Measurements from ENCODE around the gene WASF3.

Gene WASF3

GRCh38 chr13:26513931-26514330 is 43.6 kb upstream of the WASF3 start:
- Histone ChIP-seq H3K79me2 (ENCODE audit: insufficient read depth, low read length) (no peaks in the 10 kb centered on the region), H3K4me3 (ENCODE audit: low read depth in 1 of 2, low read length in 2 of 2) (no peak overlapping the region), H3K4me2 (ENCODE audit: insufficient read depth, low read length) (no peak overlapping the region), H3K27ac (ENCODE audit: low read length) (no peak overlapping the region), H3K27me3 (ENCODE audit: insufficient read depth, low read length, poor library complexity) (peaks cover 2% of the 10 kb centered on the region), H3K9ac (ENCODE audit: low read depth, low read length) (no peak overlapping the region), H2AFZ (ENCODE audit: low read depth, low read length) (no peak overlapping the region), H3K36me3 (ENCODE audit: insufficient read depth, low read length) (no peaks in the 10 kb centered on the region), H4K20me1 (ENCODE audit: insufficient read depth, low read length) (no peaks in the 10 kb centered on the region), H3K9me3 (ENCODE audit: insufficient read depth, low read length, severe bottlenecking) (no peaks in the 10 kb centered on the region), H3K4me1 (ENCODE audit: insufficient read depth, low read length) (no peaks in the 10 kb centered on the region)
- no peak for ATAC-seq (ENCODE audit: insufficient read depth, low read depth)
- no peak for DNase-seq
- TF ChIP-seq EZH2 (IDR thresholded peaks at IDR 0.05; ENCODE audit: borderline replicate concordance, low read depth, low read length, severe bottlenecking): no peak
- no peak for TF ChIP-seq CTCF (IDR thresholded peaks at IDR 0.05; ENCODE audit: borderline replicate concordance, extremely low read depth, low read length, poor library complexity, severe bottlenecking)

- no peaks in the 10 kb centered on the region for H3K79me2 ChIP-seq (ENCODE audit: insufficient read depth, low read length)
Observed at GRCh38 chr13:26515721-26516120, 41.8 kb upstream of the WASF3 start.

GRCh38 chr13:26517936-26518335 is 39.5 kb upstream of the WASF3 start:
- Histone ChIP-seq H3K9me3 (ENCODE audit: insufficient read depth, low read length, severe bottlenecking) (no peaks in the 10 kb centered on the region), H3K79me2 (ENCODE audit: insufficient read depth, low read length) (no peaks in the 10 kb centered on the region), H3K4me1 (ENCODE audit: insufficient read depth, low read length) (no peaks in the 10 kb centered on the region), H4K20me1 (ENCODE audit: insufficient read depth, low read length) (no peaks in the 10 kb centered on the region), H3K27me3 (ENCODE audit: insufficient read depth, low read length, poor library complexity) (peaks cover 2% of the 10 kb centered on the region), H3K4me3 (ENCODE audit: low read depth in 1 of 2, low read length in 2 of 2) (no peak overlapping the region), H3K9ac (ENCODE audit: low read depth, low read length) (no peak overlapping the region), H3K27ac (ENCODE audit: low read length) (no peak overlapping the region), H3K4me2 (ENCODE audit: insufficient read depth, low read length) (no peak overlapping the region), H3K36me3 (ENCODE audit: insufficient read depth, low read length) (no peaks in the 10 kb centered on the region), H2AFZ (ENCODE audit: low read depth, low read length) (no peak overlapping the region)
- ATAC-seq (ENCODE audit: insufficient read depth, low read depth) (no peak), DNase-seq (no peak)
- no peak for TF ChIP-seq CTCF (IDR thresholded peaks at IDR 0.05; ENCODE audit: borderline replicate concordance, extremely low read depth, low read length, poor library complexity, severe bottlenecking)
- TF ChIP-seq EZH2 (IDR thresholded peaks at IDR 0.05; ENCODE audit: borderline replicate concordance, low read depth, low read length, severe bottlenecking): no peak

More at GRCh38 chr13:26515721-26516120, 41.8 kb upstream of the WASF3 start:
- Histone ChIP-seq H3K4me3 (ENCODE audit: low read depth in 1 of 2, low read length in 2 of 2) (no peak overlapping the region), H3K27me3 (ENCODE audit: insufficient read depth, low read length, poor library complexity) (peaks cover 2% of the 10 kb centered on the region), H3K36me3 (ENCODE audit: insufficient read depth, low read length) (no peaks in the 10 kb centered on the region), H3K27ac (ENCODE audit: low read length) (no peak overlapping the region), H3K9me3 (ENCODE audit: insufficient read depth, low read length, severe bottlenecking) (no peaks in the 10 kb centered on the region), H2AFZ (ENCODE audit: low read depth, low read length) (no peak overlapping the region), H3K4me2 (ENCODE audit: insufficient read depth, low read length) (no peak overlapping the region), H4K20me1 (ENCODE audit: insufficient read depth, low read length) (no peaks in the 10 kb centered on the region), H3K4me1 (ENCODE audit: insufficient read depth, low read length) (no peaks in the 10 kb centered on the region), H3K9ac (ENCODE audit: low read depth, low read length) (no peak overlapping the region)
- ATAC-seq (ENCODE audit: insufficient read depth, low read depth): no peak
- TF ChIP-seq CTCF (IDR thresholded peaks at IDR 0.05; ENCODE audit: borderline replicate concordance, extremely low read depth, low read length, poor library complexity, severe bottlenecking): no peak
- no peak for TF ChIP-seq EZH2 (IDR thresholded peaks at IDR 0.05; ENCODE audit: borderline replicate concordance, low read depth, low read length, severe bottlenecking)
- DNase-seq: no peak

GRCh38 chr13:26518451-26518959 is 39.0 kb upstream of the WASF3 start:
- no peaks in the 10 kb centered on the region for H3K79me2 ChIP-seq (ENCODE audit: insufficient read depth, low read length)
- no peak overlapping the region for H3K4me2 ChIP-seq (ENCODE audit: insufficient read depth, low read length)
- H3K9ac ChIP-seq (ENCODE audit: low read depth, low read length): no peak overlapping the region
- no peaks in the 10 kb centered on the region for H4K20me1 ChIP-seq (ENCODE audit: insufficient read depth, low read length)
- no peak for ATAC-seq (ENCODE audit: insufficient read depth, low read depth)
- H3K36me3 ChIP-seq (ENCODE audit: insufficient read depth, low read length): no peaks in the 10 kb centered on the region
- no peak for TF ChIP-seq EZH2 (IDR thresholded peaks at IDR 0.05; ENCODE audit: borderline replicate concordance, low read depth, low read length, severe bottlenecking)
- no peak for TF ChIP-seq CTCF (IDR thresholded peaks at IDR 0.05; ENCODE audit: borderline replicate concordance, extremely low read depth, low read length, poor library complexity, severe bottlenecking)
- no peak overlapping the region for H3K27ac ChIP-seq (ENCODE audit: low read length)
- H2AFZ ChIP-seq (ENCODE audit: low read depth, low read length): no peak overlapping the region
- no peaks in the 10 kb centered on the region for H3K4me1 ChIP-seq (ENCODE audit: insufficient read depth, low read length)
- no peak overlapping the region for H3K4me3 ChIP-seq (ENCODE audit: low read depth in 1 of 2, low read length in 2 of 2)
- no peak for DNase-seq
- peaks cover 2% of the 10 kb centered on the region for H3K27me3 ChIP-seq (ENCODE audit: insufficient read depth, low read length, poor library complexity)
- H3K9me3 ChIP-seq (ENCODE audit: insufficient read depth, low read length, severe bottlenecking): no peaks in the 10 kb centered on the region

Data from DND-41 (cell line).